ENCODE data around the gene NKAIN4.

Gene NKAIN4

DNA sequence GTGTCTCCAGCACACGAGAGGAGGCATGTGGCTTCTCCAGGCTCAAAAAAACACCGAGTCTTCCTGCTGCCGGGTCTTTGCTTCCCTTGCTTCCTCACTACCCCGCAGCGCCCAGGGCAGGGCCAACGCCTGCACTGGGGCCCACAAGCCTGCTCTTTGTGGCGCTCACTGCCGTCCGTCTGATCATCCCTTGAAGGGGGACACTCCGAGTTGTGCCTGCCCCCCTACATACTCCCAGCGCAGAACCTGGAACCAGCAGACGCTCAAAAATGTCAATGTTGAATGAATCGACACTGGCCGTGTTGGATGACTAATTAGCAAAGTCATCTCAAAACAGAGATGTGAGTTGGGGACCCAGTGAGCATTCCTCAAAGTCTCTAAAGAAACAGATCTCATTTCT is 10.3 kb upstream of the NKAIN4 start:
- TF ChIP-seq, protein P1, sequence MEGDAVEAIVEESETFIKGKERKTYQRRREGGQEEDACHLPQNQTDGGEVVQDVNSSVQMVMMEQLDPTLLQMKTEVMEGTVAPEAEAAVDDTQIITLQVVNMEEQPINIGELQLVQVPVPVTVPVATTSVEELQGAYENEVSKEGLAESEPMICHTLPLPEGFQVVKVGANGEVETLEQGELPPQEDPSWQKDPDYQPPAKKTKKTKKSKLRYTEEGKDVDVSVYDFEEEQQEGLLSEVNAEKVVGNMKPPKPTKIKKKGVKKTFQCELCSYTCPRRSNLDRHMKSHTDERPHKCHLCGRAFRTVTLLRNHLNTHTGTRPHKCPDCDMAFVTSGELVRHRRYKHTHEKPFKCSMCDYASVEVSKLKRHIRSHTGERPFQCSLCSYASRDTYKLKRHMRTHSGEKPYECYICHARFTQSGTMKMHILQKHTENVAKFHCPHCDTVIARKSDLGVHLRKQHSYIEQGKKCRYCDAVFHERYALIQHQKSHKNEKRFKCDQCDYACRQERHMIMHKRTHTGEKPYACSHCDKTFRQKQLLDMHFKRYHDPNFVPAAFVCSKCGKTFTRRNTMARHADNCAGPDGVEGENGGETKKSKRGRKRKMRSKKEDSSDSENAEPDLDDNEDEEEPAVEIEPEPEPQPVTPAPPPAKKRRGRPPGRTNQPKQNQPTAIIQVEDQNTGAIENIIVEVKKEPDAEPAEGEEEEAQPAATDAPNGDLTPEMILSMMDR (conservative IDR thresholded peaks at IDR 0.05; ENCODE audit: control insufficient read depth, insufficient read depth, low read depth, low read length) = no peak
- H3K4me3 ChIP-seq (ENCODE audit: control insufficient read depth, low read depth, low read length) = no peak overlapping the region
- DNase-seq (ENCODE audit: low read depth) = no peak

DNA sequence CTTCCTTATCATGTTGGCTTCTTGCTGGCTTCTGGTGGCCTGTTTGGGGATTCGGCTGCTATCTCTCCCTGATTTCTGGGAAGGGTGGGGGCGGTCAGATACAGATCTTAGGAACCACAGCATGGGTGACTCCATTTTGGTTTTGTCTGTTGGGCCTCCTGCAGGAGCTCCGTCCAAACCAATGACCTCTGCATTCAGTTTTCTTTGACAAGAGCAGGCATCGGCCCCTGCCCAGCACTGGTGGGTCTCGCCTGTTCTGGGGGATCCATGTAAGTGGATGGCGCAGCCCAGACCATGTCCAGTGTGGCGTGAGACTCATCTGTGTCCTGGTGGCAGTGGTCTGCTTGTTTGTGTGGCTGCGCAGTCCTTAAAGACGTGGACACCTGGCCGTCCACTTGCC is 9.7 kb upstream of the NKAIN4 start:
- H3K4me3 ChIP-seq (ENCODE audit: control insufficient read depth, low read depth, low read length) = no peak overlapping the region
- DNase-seq (ENCODE audit: low read depth) = no peak
- TF ChIP-seq, protein P1 (conservative IDR thresholded peaks at IDR 0.05; ENCODE audit: control insufficient read depth, insufficient read depth, low read depth, low read length) = no peak

DNA sequence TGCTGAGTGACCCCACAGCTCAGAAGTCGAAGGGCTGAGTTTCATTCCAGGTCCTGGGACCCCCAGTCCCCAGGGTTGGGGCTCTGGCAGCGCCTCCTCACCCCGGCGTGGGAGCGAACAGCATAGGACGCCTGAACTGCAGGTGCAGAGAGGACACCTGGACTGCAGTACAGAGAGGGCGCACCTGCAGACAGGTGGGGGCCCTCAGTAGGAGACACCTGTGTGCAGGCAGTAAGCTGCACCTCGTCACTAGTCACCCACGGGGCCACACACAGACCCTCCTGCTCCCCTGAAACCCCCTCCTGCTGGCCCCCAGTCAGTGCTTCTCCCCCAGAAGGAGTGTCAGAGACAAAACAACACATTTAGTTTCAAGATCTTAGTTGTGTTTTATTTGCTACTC is 8.6 kb upstream of the NKAIN4 start:
- DNase-seq (ENCODE audit: low read depth) = no peak
- H3K4me3 ChIP-seq (ENCODE audit: control insufficient read depth, low read depth, low read length) = no peak overlapping the region
- TF ChIP-seq, protein P1 (conservative IDR thresholded peaks at IDR 0.05; ENCODE audit: control insufficient read depth, insufficient read depth, low read depth, low read length) = no peak

DNA sequence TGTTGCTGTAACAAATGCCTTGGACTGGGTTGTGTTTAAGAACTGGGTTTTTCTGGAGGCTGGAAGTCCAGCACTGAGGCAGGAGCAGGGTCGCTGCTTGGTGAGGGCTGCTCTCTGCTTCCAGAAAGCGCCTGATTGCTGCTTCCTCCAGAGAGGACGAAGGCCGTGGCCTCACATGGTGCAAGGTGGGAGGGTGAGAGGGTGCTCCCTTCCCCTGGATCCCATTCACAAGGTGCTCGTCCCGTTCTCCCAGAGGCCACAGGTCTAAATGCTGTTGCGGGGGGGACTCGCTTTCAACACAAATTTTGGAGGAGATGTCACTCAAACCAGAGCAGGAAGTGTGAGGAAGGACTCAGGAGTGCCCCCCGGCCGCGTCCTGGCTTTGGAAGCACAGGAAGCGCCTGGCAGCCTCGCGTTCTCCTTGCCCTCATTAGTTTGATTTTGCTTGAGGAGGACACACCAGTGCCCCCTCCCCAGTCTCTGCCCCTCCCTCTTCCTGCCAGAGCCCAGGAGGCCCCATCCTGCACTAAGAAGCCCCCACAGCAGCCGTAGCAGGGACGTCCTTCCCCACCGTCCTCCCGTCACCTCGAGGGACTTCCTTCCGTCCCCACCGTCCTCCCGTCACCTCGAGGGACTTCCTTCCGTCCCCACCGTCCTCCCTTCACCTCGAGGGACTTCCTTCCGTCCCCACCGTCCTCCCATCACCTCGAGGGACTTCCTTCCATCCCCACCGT is 7.7 kb upstream of the NKAIN4 start:
- no peak for DNase-seq (ENCODE audit: low read depth)
- TF ChIP-seq, protein P1 (conservative IDR thresholded peaks at IDR 0.05; ENCODE audit: control insufficient read depth, insufficient read depth, low read depth, low read length) = no peak
- H3K4me3 ChIP-seq (ENCODE audit: control insufficient read depth, low read depth, low read length) = no peak overlapping the region

DNA sequence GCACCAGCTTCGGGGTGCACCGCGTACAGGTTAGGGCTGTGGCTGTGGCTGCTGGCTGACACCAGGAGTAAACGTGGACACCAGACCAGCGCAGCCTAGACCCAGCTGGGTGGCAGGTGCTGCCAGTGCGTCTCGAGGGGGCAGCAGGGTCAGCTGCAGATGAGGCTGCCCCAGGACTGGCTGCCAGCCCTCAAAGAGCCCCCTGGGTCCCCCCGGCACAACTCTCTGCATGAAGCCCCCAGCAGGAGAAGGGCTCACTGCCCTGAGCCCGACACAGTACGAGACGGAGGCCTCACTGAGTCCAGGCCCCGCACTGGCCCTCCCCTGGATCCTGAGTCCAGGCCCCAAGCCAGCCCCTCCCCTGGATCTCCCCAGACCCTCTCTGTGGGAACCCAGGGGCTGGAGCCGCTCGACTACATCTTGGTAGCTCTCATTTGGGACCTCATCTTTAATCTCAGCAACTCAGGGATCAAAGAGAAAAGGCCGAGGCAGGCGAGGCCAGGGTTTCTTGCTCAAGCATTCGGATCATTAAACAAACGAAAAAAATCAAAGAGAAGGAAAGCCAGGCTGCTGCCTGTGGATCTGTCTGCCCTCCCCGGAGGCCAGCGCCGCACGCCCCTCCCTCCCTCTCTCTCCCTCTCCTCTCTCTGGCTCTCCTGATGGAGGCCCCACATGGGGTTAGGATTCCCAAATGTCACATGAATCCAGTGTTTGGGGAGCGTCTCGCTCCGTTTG is 7.0 kb upstream of the NKAIN4 start:
- H3K4me3 ChIP-seq (ENCODE audit: control insufficient read depth, low read depth, low read length) = no peak overlapping the region
- TF ChIP-seq, protein P1 (conservative IDR thresholded peaks at IDR 0.05; ENCODE audit: control insufficient read depth, insufficient read depth, low read depth, low read length) = no peak
- no peak for DNase-seq (ENCODE audit: low read depth)

DNA sequence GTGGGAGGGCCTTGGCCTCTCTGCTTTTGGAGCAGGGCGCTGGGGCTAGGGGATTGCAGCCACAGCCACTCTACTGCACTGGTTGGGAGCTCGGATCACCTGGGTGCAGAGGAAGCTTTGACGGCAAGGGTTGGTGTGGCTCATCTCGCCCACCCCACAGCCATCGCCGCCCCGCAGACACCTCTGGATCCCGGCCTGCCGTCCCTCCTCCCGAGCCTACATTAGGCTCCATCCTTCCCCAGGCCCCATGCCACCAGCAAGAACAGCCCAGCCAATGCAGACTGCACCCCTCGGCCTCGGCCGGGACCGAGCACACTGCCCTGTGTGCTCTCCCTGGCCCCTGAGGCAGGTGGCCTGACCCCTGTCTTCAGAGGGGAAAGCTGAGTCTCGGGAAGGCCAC is 6.3 kb upstream of the NKAIN4 start:
- H3K4me3 ChIP-seq (ENCODE audit: control insufficient read depth, low read depth, low read length) = no peak overlapping the region
- DNase-seq (ENCODE audit: low read depth) = no peak
- TF ChIP-seq, protein P1 (conservative IDR thresholded peaks at IDR 0.05; ENCODE audit: control insufficient read depth, insufficient read depth, low read depth, low read length) = no peak

Measured in fibroblast of mammary gland (primary cell).